HG02973 (cell line): ENCODE results near the gene C1S.

Source experiments
- ATAC-seq: cut with Tn5 transposase; IDR thresholded peaks from one replicate; pipeline ENCODE4 v1.9.1; 2021; ENCODE audit warnings: moderate library complexity; ENCODE audit not compliant: unreplicated experiment

C1S gene

DNA sequence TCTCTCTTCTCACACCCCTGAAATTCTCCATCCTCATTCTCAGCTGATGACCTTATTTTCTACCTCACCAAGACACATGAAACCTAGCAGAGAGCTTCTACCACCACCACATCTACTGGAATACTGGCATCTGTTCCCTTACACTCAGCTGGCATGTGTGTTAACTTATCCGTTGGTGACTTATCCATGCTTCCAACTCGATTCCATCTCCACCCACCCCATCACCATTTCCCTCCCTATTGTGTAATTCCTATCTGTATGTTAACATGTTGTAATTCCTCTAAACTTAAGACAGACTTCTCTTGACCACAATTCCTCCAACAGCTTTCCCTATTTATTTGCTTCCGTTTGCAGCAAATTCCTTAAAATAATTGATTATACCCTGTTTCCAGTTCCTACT is 15.4 kb downstream of the C1S start:
- no peak for ATAC-seq

DNA sequence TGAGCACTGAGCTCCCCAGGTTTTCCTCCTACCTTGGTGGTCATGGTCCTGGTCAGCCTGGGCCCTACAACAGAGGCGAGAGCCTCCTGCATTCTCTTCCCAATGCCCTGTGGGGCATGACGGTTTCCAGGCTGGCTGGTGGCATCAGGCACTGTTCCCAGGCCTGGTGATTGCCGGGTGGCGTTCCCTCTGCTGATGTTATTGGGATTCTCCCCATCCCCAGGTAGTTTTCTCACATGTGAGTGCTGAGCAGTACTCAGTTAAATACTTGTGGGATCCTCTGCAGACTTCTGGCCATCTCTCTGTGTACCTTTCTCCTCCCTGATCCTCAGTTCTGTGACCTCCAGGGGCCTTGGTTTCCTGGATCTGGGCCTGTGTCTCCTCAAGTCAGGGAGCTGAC is 16.0 kb downstream of the C1S start:
- ATAC-seq, result no peak

DNA sequence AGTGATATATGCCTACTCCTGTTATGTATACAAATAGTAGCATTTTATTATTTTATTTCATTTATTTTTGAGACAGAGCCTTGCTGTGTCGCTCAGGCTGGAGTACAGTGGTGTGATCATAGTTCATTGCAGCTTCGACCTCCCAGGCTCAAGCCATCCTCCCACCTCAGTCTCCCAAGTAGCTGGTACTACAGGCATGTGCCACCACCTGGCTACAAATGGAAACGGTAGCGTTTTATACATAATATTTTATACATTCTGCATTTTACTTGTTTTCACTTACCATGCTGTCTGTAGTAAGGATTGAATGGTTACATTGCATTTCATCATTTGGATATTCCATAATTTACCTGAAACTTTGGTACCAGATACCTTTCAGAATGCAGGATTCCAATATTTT is 17.6 kb downstream of the C1S start:
- ATAC-seq, result no peak

DNA sequence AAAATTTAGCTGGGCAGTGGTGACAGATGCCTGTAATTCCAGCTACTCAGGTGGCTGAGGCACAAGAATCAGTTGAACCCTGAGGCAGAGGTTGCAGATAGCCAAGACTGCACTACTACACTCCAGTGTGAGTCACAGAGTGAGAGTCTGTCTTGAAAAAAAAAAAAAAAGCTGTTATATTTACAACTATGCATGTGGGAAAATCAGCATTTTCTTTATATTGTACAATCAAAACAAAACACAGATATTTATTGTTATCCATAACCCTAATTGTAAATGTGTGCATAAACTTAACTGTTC is 19.3 kb downstream of the C1S start:
- no peak for ATAC-seq

DNA sequence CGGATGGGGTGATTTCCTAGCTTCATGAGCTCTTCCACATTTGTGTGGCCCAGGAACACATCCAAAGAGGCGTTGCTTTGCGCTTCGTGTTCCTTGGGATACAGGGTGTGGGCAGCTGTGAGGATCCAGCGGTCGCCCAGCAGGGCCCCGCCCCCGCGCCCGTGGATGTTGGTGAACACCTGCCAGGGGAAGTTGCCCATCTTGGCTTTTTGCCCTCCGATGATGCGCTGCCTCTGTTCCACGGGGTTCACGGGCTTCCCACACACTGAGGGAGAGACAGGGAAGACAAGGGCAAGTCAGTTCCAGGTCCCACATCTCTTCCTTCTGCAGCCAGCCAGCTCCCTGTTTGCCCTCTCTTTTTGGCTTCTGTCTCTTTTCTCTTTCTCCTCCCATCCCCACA is 20.5 kb downstream of the C1S start:
- ATAC-seq, result no peak

DNA sequence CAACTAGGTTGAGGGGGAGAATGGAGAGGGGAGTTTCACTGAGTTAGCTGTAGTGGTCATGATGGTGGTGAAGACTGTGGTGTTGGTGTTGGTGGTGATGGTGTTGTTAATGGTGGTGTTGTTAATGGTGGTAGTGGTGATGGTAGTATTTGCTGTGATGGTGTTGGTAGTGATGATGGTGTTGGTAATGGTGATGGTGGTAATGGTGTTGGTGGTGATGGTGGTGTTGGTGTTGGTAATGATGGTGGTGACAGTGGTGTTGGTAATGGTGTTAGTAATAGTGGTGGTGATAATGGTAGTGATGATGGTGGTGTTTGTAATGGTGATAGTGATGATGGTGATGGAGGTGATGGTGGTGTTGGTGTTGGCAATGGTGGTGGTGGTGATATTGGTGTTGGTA is 22.6 kb downstream of the C1S start:
- no peak for ATAC-seq

DNA sequence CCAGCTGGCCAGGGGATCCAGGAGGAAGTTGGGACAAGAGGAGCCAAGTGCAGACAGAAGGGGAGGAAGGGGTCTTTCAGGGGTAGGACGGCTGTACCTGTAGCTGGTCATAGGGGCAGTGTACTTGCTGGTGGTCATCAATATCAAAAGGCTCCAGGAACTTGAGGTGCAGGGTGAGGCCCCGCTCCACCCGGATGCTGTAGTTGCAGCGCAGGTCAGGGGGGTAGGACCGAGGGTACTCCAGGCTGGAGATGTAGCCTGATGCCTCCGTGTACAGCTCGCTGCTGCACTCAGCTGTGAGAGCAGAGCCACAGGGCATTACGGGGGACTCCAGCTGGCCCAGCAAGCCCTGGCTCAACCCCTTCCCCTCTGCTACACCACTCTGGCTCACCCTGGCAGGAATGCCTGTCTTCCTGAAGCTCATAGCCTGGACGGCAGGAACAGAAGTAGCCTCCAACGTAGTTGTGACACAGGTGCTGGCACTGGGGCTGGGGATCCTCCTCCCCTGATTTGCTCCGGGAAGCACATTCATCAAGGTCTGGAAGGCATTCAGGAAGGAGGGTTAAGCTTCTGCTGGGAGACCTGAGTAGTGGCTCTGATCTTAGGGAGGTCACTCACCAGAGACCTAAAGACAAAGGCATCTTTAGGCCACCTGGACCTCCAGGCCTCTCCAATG is 28.8 kb downstream of the C1S start:
- no peak for ATAC-seq

DNA sequence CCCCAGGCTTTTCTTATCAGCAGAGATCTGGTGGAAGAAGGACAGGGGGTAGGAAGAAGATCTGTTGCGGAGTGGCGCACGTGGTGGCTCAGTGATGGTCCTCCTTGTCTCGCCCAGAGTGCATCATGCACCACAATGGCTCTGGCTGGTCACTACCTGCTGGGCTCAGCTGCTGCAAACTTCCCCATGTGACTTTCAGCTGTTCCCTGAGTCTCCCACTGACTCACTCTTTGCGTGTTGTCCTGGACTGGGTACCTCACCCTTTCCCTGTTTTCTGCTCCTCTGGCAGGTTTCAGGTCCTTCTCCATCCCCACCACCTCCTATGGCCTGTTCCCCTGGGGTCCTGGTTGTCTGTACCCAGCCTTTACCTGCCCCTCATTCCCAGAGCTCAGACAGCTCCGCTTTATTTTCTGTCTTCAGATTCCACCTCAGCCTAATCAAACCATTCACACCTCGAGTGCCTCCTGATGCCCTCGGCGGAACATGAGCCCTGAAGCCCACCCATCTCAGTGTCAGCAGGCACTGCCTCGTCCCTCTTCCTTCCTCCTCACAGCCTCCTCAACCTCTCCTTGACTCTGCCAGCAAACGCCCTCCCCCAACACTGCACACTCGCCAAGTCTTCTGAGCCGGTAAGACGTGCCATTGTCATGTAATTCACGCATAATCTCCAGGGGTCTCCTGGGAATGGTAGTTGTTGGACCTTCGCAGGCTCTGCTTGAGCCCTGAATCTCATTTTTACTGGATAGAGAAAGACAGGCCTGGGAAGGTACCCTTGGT is 29.9 kb downstream of the C1S start:
- ATAC-seq, result no peak

DNA sequence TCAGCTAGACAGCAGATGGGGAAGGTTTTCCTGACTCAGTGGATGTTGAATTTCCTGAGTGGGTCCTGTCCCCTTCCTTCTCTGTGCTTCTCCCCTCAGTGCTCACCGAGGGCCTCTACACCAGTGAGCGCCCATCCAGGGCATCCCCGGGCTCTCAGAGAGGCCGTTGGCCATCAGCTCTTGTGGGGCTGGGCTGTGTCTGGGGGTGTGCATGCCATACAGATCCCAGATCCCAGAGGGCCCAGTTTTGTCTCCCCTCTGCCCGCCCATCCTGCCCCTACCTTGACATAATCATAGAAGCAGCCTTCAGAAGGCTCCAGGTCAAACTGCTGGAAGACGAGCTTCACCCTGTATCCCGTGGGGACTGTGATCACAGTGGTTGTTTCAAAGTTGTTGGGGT is 30.7 kb downstream of the C1S start:
- no peak for ATAC-seq

DNA sequence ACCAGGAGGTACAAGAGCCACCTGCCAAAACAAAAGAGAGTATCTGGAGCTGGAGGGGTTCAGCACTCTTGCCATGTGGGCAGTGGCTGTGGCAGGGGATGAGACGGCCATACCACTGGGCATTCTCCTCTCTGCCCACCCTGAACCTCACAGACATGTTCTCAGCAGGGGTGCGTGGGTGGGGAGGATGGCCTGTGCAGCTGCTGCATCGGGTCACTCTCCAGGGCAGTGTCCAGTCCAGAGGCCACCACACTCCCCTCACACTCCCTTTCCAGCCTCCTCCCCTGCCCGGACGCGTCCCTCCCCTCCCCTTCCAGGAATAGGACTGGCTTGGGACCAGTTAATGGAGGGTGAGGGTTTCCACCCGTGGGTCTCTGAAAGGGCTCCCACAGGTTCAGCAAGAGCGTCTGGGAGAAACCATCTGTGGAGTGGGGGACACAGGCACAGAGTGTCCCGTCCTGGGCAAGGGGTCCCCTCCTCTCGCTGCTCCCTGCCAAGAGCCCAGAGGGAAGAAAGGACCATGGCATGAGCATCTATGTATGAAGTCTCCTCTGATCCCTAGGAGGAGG is 31.2 kb downstream of the C1S start:
- no peak for ATAC-seq

DNA sequence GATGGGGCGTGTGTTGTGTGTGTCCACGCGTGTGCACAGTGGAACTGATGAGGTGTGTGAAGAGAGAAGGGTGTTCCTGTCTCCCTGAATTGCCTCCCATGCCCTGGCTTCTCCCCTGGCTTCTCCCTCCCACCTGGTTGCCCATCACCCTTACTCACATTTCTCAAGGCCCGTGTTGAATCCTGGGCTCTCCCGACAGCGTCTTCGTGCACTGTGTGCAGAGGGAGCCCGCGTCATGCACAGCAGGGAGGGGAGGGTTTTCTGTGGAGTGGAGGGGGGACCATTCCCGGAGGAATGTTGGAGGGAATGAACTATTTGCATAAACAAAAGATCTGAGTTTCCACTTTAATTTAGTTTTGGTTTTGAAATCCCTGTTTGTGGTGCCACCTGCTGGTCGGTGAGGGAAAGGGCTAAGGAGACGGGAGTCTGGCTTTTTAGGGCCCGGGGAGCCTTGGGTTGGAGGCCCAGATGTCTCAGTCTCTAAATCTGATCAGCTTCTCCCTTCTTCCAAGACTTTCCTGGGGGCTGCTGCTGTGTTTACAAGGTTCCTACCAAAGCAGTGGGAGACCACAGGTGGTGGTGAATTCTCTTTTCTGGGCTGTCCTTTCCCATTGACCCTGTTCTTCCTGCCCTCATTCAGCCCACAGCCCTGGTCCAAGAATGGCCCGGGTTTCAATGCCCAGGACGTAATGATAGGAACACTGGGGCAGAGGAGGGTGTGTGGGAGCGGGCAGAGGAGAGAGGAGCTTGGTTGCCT is 31.9 kb downstream of the C1S start, which contains the start of gene C1R:
Gene C1R, minus strand, starts transcription at position 217 of the 757 bp plus-strand sequence. Its CDS starts 57 bp downstream, at position 160.
- ATAC-seq, result no peak

DNA sequence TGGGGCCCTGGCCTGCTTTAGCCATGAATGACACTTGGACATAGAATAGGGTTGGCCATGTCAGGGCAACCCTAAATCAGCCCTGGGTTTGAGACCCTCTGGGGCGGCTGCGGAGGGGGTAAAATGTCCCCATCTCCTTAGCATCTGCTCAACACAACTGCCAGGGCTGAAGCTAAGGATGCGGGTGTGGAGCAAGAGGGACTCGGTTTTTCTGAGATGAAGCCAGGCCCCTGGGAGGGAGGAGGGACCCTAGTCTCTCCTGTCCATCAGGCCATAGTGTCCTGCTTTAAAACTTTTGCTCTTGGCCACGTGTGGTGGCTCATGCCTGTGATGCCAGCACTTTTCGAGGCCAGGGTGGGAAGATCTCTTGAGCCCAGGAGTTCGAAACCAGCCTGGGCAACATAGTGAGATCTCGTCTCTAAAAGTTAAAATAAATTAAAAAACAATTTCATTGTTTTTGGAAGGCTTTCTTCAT is 32.5 kb downstream of the C1S start:
- no peak for ATAC-seq

DNA sequence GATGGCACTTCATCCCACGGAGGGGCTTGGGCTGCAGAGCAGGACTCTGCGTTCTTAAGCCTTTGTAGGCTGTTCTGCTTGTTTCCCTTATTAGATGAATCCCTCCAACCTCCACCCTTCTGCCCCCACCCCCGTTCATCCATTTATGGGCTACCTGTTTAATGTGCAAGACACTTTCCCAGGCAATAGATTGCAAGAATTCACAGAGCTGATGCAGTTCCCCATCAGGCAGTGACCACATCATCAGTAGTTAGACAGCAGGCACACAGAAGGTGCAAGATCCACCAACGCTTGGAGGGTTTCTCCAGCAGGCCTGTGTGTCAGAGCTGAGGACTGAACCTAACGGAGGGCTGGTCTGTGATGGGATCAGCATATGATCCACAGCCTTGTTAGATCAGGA is 33.0 kb downstream of the C1S start:
- ATAC-seq, result no peak

DNA sequence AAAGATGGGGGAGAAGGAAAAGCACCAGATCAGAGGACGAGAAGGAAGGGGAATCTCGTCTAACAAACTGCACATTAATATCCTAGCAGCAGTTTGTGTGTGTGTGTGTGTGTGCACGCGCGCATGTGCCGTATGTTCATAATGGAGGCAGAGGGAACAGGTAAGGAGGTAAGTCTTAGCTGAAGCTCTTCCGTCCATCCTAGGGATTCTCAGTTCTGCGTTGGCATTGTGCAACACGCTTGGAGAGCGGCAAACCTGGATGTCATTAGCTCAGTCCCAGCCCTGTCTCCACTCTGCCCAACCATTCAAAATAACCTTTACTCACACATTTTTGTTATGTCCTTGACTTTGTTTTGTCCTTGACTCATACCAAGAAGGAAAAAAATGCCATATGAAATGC is 33.4 kb downstream of the C1S start:
- no peak for ATAC-seq

DNA sequence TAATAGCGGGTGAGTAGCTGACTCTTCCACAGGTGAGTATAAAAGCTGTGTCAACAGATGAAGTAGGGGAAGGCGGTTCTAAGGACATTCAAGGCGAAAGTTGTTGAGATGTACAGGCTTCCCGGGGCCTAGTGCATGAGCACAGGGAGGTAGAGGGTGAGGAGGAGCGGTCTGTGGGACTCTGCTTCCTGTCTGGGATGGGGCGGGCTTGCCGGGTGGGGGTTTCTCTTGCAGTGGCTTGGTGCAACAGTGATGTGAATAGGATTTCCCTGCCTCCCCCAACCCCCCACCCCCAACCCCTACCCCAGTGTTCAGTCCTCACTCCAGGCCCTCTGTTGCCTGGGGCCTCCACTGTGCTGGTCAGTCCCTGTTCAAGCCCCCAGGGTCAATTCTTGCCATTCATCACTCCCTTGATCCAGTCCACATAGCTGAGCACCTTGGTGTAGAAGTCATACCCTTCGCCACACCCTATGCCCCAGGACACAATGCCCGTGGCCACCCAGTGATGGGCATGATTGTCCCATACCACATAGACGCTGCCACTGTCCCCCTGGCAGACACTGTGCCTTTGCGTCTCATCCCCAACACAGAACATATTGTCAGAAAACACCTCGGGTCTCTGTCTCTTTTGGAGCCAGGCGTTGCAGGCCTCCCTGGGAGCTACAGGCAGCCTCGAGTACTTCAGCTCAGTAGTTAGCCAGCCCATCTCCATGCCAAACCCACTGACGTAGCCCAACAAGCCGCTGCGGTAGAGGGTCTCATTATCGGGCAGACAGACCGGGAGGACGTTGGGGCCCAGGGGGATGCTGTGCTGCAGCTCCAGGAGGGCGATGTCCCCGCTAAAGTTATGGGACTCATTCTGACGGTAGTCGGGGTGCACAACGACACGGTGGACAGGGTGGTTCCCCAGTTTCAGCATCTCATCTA is 35.8 kb downstream of the C1S start:
- no peak for ATAC-seq

DNA sequence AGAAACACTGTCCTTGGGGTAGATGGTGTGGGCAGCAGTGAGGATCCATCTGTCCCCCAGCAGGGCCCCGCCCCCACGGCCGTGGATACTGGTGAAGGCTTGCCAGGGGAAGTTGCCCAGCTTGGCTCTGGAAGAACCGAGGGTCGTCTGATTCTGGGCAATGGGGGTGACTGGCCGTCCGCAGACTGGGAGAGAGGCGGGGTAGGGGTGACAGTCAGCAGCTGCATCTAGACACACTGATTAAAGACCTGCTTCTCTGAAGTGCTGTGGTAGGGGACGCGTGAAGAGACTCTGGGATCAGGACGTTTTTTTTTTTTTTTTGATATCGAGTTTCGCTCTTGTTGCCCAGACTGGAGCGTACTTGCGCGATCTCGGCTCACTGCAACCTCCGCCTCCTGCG is 36.5 kb downstream of the C1S start:
- ATAC-seq, result no peak

DNA sequence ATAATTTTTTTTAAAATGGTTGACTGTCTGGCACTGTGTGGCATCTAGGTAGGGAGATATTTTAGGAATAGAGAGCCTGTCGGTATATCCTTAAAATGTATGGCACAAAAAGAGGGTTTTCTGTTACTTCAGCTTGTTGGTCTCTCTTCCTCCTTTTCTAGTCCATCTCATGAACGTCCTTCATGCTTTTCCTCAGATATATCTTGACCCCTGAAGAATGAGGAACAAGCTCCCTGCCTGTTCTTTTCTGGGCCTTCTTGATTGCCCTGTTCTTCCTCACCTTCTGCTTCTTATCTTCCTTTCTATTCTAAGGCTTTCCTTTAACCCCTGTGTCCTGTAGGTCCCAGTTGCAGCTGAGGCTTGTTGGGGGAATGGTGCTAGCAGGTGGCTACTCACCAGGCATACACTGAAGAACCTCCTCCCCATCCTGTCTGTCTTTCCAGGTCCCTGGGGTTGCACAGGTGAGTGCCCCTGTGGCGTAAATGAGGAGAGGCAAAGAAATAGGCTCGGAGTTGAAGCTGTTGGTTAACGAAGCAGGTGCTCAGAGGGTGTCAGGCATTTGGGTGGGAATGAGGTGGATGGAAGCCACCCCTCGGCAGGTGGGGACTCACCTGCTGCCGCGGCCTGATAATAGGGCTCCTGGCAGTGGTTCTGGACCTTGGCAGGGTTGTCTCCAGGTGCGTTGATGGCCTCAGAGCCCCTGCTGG is 38.9 kb downstream of the C1S start:
- no peak for ATAC-seq

DNA sequence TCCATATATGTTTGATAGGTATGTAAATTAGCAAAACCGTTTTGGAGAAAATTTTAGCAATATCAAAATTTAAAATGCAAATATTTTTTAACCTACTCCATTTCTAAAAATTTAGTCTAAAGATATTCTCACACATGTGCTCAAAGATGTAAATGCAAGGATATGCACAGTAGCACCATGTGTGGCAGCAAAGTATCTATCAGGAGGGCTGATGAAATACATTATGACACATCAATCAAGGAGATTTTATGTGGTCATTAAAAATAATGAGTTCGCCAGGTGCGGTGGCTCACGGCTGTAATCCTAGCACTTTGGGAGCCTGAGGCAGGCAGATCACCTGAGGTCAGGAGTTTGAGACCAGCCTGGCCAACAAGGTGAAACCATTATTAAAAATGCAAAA is 39.7 kb downstream of the C1S start:
- ATAC-seq, result no peak

DNA sequence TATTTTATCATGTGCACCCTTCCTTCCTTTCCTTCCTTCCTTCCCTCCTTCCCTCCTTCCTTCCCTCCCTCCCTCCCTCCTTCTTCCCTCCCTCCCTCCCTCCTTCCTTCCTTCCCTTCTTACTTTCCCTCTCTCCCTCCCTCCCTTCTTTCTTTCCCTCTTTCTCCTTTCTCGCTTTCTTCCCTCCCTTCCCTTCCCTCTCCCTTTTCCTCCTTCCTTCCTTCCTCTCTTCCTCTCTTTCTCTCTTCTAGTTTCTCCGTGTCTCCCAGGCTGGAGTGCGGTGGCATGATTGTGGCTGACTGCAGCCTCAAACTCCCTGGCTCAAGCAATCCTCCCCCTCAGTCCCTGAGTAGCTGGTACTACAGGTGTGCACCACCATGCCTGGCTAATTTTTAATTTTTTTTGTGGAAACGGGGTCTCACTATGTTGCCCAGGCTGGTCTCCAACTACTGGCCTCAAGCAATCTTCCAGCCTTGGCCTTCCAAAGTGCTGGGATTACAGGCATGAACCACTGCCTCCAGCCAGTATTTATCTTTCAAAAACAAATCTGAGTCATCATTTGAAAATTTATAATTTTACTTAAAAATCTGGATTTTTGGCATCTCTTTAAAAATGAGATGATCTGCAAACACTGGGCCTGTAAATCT is 40.7 kb downstream of the C1S start:
- no peak for ATAC-seq
